Measurements from ENCODE around the gene EXD3. TPM values are rescaled to one million over a fixed set of nuclear protein-coding genes. Genes with fewer than 3 reads are reported as not detected.
"Not testable (repeated sequence)": the region's sequence is repeated elsewhere in the genome, so short reads cannot be mapped to it uniquely, and the experiment has no call there.

Gene EXD3
- total RNA-seq, 1 donor from 2014 or later = 8.4 TPM

GRCh38 chr9:137411260-137411644 is 11.7 kb downstream of the EXD3 start:
- Histone ChIP-seq H3K4me3 (ENCODE audit: low read length in 3 of 3) (no peak overlapping the region), H3K9ac (ENCODE audit: low read depth in 1 of 3, low read length in 3 of 3) (no peak overlapping the region), H3K27ac (ENCODE audit: low read depth, low read length) (peak overlapping the region; percentile 25), H3K27me3 (ENCODE audit: control insufficient read depth in 3 of 3, insufficient read depth in 3 of 3, low read length in 3 of 3) (no peaks in the 10 kb centered on the region), H3K36me3 (ENCODE audit: control insufficient read depth in 3 of 3, insufficient read depth in 3 of 3, low read length in 3 of 3) (no peaks in the 10 kb centered on the region), H3K4me1 (ENCODE audit: control insufficient read depth in 3 of 3, insufficient read depth in 3 of 3, low read length in 3 of 3) (peaks cover 14 to 39% (median 28%) of the 10 kb centered on the region in 3 donors), H3K9me3 (ENCODE audit: control insufficient read depth in 3 of 3, low read length in 3 of 3) (no peaks in the 10 kb centered on the region)

- peaks cover 14 to 40% (median 30%) of the 10 kb centered on the region in 3 donors for H3K4me1 ChIP-seq (ENCODE audit: control insufficient read depth in 3 of 3, insufficient read depth in 3 of 3, low read length in 3 of 3)
- peak overlapping the region; percentile 25 for H3K27ac ChIP-seq (ENCODE audit: low read depth, low read length)
- H3K9me3 ChIP-seq (ENCODE audit: control insufficient read depth in 3 of 3, low read length in 3 of 3) = no peaks in the 10 kb centered on the region
- H3K36me3 ChIP-seq (ENCODE audit: control insufficient read depth in 3 of 3, insufficient read depth in 3 of 3, low read length in 3 of 3) = no peaks in the 10 kb centered on the region
- peak overlapping the region in 1 of 3 donors; percentile 8 for H3K9ac ChIP-seq (ENCODE audit: low read depth in 1 of 3, low read length in 3 of 3)
- H3K27me3 ChIP-seq (ENCODE audit: control insufficient read depth in 3 of 3, insufficient read depth in 3 of 3, low read length in 3 of 3) = no peaks in the 10 kb centered on the region
- H3K4me3 ChIP-seq (ENCODE audit: low read length in 3 of 3) = no peak overlapping the region
Measured at GRCh38 chr9:137410891-137411249, 12.1 kb downstream of the EXD3 start.

DNA sequence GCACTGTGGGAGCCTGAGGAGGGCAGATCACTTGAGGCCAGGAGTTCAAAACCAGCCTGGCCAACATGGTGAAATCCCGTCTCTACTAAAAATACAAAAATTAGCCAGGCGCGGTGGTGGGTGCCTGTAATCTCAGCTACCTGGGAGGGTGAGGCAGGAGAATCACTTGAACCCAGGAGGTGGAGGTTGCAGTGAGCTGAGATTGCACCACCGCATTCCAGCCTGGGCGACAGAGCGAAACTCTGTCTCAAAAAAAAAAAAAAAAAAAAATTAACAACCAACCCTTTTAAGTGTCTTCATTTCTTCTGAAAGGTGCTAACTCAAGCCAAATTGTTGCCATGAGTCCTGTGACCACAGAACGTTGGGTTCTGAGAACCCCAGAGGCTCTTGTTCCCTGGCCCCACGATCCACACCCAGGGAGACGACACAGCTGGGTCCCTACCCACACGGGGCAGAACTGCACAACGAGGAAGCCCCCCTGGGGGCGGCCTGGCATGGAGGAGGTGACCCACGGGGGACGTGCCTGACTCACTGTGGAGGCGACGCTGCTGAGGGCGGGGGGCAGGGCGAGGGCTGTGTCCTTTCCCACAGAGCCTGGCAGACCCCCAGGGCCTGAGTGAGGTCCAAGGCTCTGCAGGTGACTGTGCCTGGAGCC is 12.6 kb downstream of the EXD3 start:
- not testable (repeated sequence) for H3K4me3 ChIP-seq (ENCODE audit: low read length in 3 of 3); H3K27me3 ChIP-seq (ENCODE audit: control insufficient read depth in 3 of 3, insufficient read depth in 3 of 3, low read length in 3 of 3); H3K36me3 ChIP-seq (ENCODE audit: control insufficient read depth in 3 of 3, insufficient read depth in 3 of 3, low read length in 3 of 3); H3K9me3 ChIP-seq (ENCODE audit: control insufficient read depth in 3 of 3, low read length in 3 of 3); H3K27ac ChIP-seq (ENCODE audit: low read depth, low read length)
- peaks cover 14 to 40% (median 30%) of the 10 kb centered on the region in 3 donors for H3K4me1 ChIP-seq (ENCODE audit: control insufficient read depth in 3 of 3, insufficient read depth in 3 of 3, low read length in 3 of 3)
- peak overlapping the region in 1 of 3 donors; percentile 8 for H3K9ac ChIP-seq (ENCODE audit: low read depth in 1 of 3, low read length in 3 of 3)

- Histone ChIP-seq H3K27me3 (ENCODE audit: control insufficient read depth in 3 of 3, insufficient read depth in 3 of 3, low read length in 3 of 3) (no peaks in the 10 kb centered on the region), H3K9ac (ENCODE audit: low read depth in 1 of 3, low read length in 3 of 3) (no peak overlapping the region), H3K36me3 (ENCODE audit: control insufficient read depth in 3 of 3, insufficient read depth in 3 of 3, low read length in 3 of 3) (no peaks in the 10 kb centered on the region), H3K27ac (ENCODE audit: low read depth, low read length) (no peak overlapping the region), H3K4me1 (ENCODE audit: control insufficient read depth in 3 of 3, insufficient read depth in 3 of 3, low read length in 3 of 3) (peaks cover 12 to 37% (median 27%) of the 10 kb centered on the region in 3 donors), H3K9me3 (ENCODE audit: control insufficient read depth in 3 of 3, low read length in 3 of 3) (no peaks in the 10 kb centered on the region), H3K4me3 (ENCODE audit: low read length in 3 of 3) (no peak overlapping the region)
Measured at GRCh38 chr9:137409515-137409914, 13.4 kb downstream of the EXD3 start.

GRCh38 chr9:137408651-137409405 is 14.1 kb downstream of the EXD3 start:
- H3K9ac ChIP-seq (ENCODE audit: low read depth in 1 of 3, low read length in 3 of 3) = no peak overlapping the region
- no peaks in the 10 kb centered on the region for H3K36me3 ChIP-seq (ENCODE audit: control insufficient read depth in 3 of 3, insufficient read depth in 3 of 3, low read length in 3 of 3)
- no peaks in the 10 kb centered on the region for H3K27me3 ChIP-seq (ENCODE audit: control insufficient read depth in 3 of 3, insufficient read depth in 3 of 3, low read length in 3 of 3)
- no peaks in the 10 kb centered on the region for H3K9me3 ChIP-seq (ENCODE audit: control insufficient read depth in 3 of 3, low read length in 3 of 3)
- H3K4me3 ChIP-seq (ENCODE audit: low read length in 3 of 3) = no peak overlapping the region
- H3K27ac ChIP-seq (ENCODE audit: low read depth, low read length) = no peak overlapping the region
- H3K4me1 ChIP-seq (ENCODE audit: control insufficient read depth in 3 of 3, insufficient read depth in 3 of 3, low read length in 3 of 3) = peaks cover 7 to 32% (median 22%) of the 10 kb centered on the region in 3 donors

DNA sequence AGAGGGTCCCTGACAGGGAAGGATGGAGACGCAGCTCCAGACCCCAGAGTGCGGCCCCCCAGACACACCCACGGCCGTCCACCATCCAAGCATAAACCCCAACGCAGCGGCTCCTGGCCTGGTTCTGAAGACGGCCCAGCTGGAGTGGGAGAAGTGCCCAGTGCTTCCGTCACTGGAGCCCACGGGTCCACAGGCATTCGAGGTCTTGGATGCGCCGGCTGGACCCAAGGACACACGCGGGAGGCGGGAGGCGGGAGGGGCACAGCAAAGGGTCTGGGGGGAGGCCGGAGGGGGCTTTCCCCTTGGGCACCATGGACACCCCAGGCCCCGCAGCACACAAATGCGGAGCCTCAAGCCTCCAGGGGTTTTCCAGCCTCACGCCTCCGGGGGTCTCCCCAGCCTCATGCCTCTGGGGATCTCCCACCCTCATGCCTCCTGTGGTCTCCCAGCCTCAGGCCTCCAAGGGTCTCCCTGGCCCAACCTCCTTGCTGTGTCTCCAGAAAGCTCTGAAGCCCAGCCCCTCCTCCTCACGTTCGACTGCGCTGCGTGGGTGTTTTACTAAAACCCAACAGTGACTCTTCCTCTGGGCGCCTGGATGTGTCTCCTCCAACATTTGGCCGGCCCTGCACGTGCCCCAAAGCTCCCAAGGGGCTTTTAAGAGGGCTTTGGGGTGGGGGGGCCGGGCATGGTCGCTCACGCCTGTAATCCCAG is 15.2 kb downstream of the EXD3 start:
- H3K27me3 ChIP-seq (ENCODE audit: control insufficient read depth in 3 of 3, insufficient read depth in 3 of 3, low read length in 3 of 3) = no peaks in the 10 kb centered on the region
- H3K4me3 ChIP-seq (ENCODE audit: low read length in 3 of 3) = peak overlapping the region; percentile 14 to 69 (median 46)
- H3K9ac ChIP-seq (ENCODE audit: low read depth in 1 of 3, low read length in 3 of 3) = peak overlapping the region in 2 of 3 donors; percentile 62 to 69
- H3K27ac ChIP-seq (ENCODE audit: low read depth, low read length) = peak overlapping the region; percentile 36
- H3K36me3 ChIP-seq (ENCODE audit: control insufficient read depth in 3 of 3, insufficient read depth in 3 of 3, low read length in 3 of 3) = no peaks in the 10 kb centered on the region
- H3K4me1 ChIP-seq (ENCODE audit: control insufficient read depth in 3 of 3, insufficient read depth in 3 of 3, low read length in 3 of 3) = peaks cover 7 to 29% (median 22%) of the 10 kb centered on the region in 3 donors
- no peaks in the 10 kb centered on the region for H3K9me3 ChIP-seq (ENCODE audit: control insufficient read depth in 3 of 3, low read length in 3 of 3)

- Histone ChIP-seq H3K36me3 (ENCODE audit: control insufficient read depth in 3 of 3, insufficient read depth in 3 of 3, low read length in 3 of 3) (no peaks in the 10 kb centered on the region), H3K27me3 (ENCODE audit: control insufficient read depth in 3 of 3, insufficient read depth in 3 of 3, low read length in 3 of 3) (no peaks in the 10 kb centered on the region), H3K4me1 (ENCODE audit: control insufficient read depth in 3 of 3, insufficient read depth in 3 of 3, low read length in 3 of 3) (peaks cover 5 to 25% (median 21%) of the 10 kb centered on the region in 3 donors), H3K4me3 (ENCODE audit: low read length in 3 of 3) (peak overlapping the region; percentile 14 to 69 (median 46)), H3K9ac (ENCODE audit: low read depth in 1 of 3, low read length in 3 of 3) (peak overlapping the region in 2 of 3 donors; percentile 62 to 69), H3K27ac (ENCODE audit: low read depth, low read length) (peak overlapping the region; percentile 36), H3K9me3 (ENCODE audit: control insufficient read depth in 3 of 3, low read length in 3 of 3) (no peaks in the 10 kb centered on the region)
Measured at GRCh38 chr9:137406876-137407589, 15.9 kb downstream of the EXD3 start.

- peaks cover 4 to 19% (median 17%) of the 10 kb centered on the region in 3 donors for H3K4me1 ChIP-seq (ENCODE audit: control insufficient read depth in 3 of 3, insufficient read depth in 3 of 3, low read length in 3 of 3)
- no peaks in the 10 kb centered on the region for H3K36me3 ChIP-seq (ENCODE audit: control insufficient read depth in 3 of 3, insufficient read depth in 3 of 3, low read length in 3 of 3)
- H3K27ac ChIP-seq (ENCODE audit: low read depth, low read length) = no peak overlapping the region
- H3K9ac ChIP-seq (ENCODE audit: low read depth in 1 of 3, low read length in 3 of 3) = peak overlapping the region in 1 of 3 donors; percentile 33
- no peaks in the 10 kb centered on the region for H3K9me3 ChIP-seq (ENCODE audit: control insufficient read depth in 3 of 3, low read length in 3 of 3)
- H3K27me3 ChIP-seq (ENCODE audit: control insufficient read depth in 3 of 3, insufficient read depth in 3 of 3, low read length in 3 of 3) = no peaks in the 10 kb centered on the region
- H3K4me3 ChIP-seq (ENCODE audit: low read length in 3 of 3) = no peak overlapping the region
Measured at GRCh38 chr9:137406085-137406760, 16.7 kb downstream of the EXD3 start.

- Histone ChIP-seq H3K4me3 (ENCODE audit: low read length in 3 of 3) (no peak overlapping the region), H3K27ac (ENCODE audit: low read depth, low read length) (no peak overlapping the region), H3K4me1 (ENCODE audit: control insufficient read depth in 3 of 3, insufficient read depth in 3 of 3, low read length in 3 of 3) (peaks cover 4 to 13% (median 12%) of the 10 kb centered on the region in 3 donors), H3K9ac (ENCODE audit: low read depth in 1 of 3, low read length in 3 of 3) (no peak overlapping the region), H3K36me3 (ENCODE audit: control insufficient read depth in 3 of 3, insufficient read depth in 3 of 3, low read length in 3 of 3) (no peaks in the 10 kb centered on the region), H3K27me3 (ENCODE audit: control insufficient read depth in 3 of 3, insufficient read depth in 3 of 3, low read length in 3 of 3) (no peaks in the 10 kb centered on the region), H3K9me3 (ENCODE audit: control insufficient read depth in 3 of 3, low read length in 3 of 3) (no peaks in the 10 kb centered on the region)
Measured at GRCh38 chr9:137405677-137406081, 17.3 kb downstream of the EXD3 start.

All from skeletal muscle tissue (tissue), 4 donors.